Astrocyte (in vitro differentiated cells and primary cell): Measurements from ENCODE around the gene CLCN5. TPM values are rescaled to one million over a fixed set of nuclear protein-coding genes. Genes with fewer than 3 reads are reported as not detected.

ENCODE experiments used
- DNase-seq: peaks from one replicate; pipeline ENCODE4 v3.0.0-alpha.2; 2010; ENCODE audit warnings: low read depth
- FAIRE-seq: peaks from 2 replicates; lab custom pipeline; 2011; peaks lifted over from hg19 to GRCh38; lab: Jason Lieb, UNC
- H2AFZ ChIP-seq: 2 replicates; pipeline ENCODE4 v1.6.0; 2012; ENCODE audit warnings: low read depth, low read length, inconsistent platforms
- H3K27ac ChIP-seq: 2 replicates; pipeline ENCODE4 v1.5.1; 2011; ENCODE audit warnings: low read depth, low read length, inconsistent platforms
- H3K27me3 ChIP-seq: 2 replicates; pipeline ENCODE4 v1.6.0; 2011; ENCODE audit warnings: low read length, inconsistent platforms; ENCODE audit not compliant: insufficient read depth
- H3K36me3 ChIP-seq: 2 replicates; pipeline ENCODE4 v1.5.1; 2011; ENCODE audit warnings: low read length, inconsistent platforms; ENCODE audit not compliant: insufficient read depth
- H3K4me1 ChIP-seq: 2 replicates; pipeline ENCODE4 v1.5.1; 2011; ENCODE audit warnings: low read length, inconsistent platforms; ENCODE audit not compliant: insufficient read depth
- H3K4me2 ChIP-seq: 2 replicates; pipeline ENCODE4 v1.6.0; 2012; ENCODE audit warnings: low read length, inconsistent platforms
- H3K4me3 ChIP-seq: 2 replicates; pipeline ENCODE4 v1.5.1; 2011; ENCODE audit warnings: low read depth, mild to moderate bottlenecking, low read length, inconsistent platforms; ENCODE audit not compliant: insufficient read depth
- H3K79me2 ChIP-seq: 2 replicates; pipeline ENCODE4 v1.6.0; 2012; ENCODE audit warnings: mild to moderate bottlenecking, low read length, inconsistent platforms; ENCODE audit not compliant: insufficient read depth
- H3K9ac ChIP-seq: 2 replicates; pipeline ENCODE4 v1.6.0; 2012; ENCODE audit warnings: mild to moderate bottlenecking, low read length, inconsistent platforms
- H3K9me3 ChIP-seq: 2 replicates; pipeline ENCODE4 v1.5.1; 2012; ENCODE audit warnings: low read depth, mild to moderate bottlenecking, low read length, inconsistent platforms; ENCODE audit not compliant: insufficient read depth
- H4K20me1 ChIP-seq: 2 replicates; pipeline ENCODE4 v1.6.0; 2012; ENCODE audit warnings: low read length, inconsistent platforms; ENCODE audit not compliant: insufficient read depth
- H3K27ac Mint-ChIP-seq: one replicate; pipeline ENCODE4 v1.8.0; 2021; ENCODE audit warnings: mild to moderate bottlenecking, mixed read lengths; ENCODE audit not compliant: unreplicated experiment
- H3K27me3 Mint-ChIP-seq: one replicate; pipeline ENCODE4 v1.8.0; 2021; ENCODE audit warnings: low read depth, mixed read lengths; ENCODE audit not compliant: unreplicated experiment
- H3K36me3 Mint-ChIP-seq: one replicate; pipeline ENCODE4 v1.8.0; 2021; ENCODE audit warnings: low read depth, mixed read lengths; ENCODE audit not compliant: unreplicated experiment
- H3K4me1 Mint-ChIP-seq: one replicate; pipeline ENCODE4 v1.8.0; 2021; ENCODE audit warnings: low read depth, mixed read lengths; ENCODE audit not compliant: unreplicated experiment
- H3K4me3 Mint-ChIP-seq: one replicate; pipeline ENCODE4 v1.8.0; 2021; ENCODE audit warnings: mild to moderate bottlenecking, moderate library complexity, mixed read lengths; ENCODE audit not compliant: unreplicated experiment
- H3K9me3 Mint-ChIP-seq: one replicate; pipeline ENCODE4 v1.8.0; 2021; ENCODE audit warnings: mild to moderate bottlenecking, mixed read lengths; ENCODE audit not compliant: unreplicated experiment
- EZH2 ChIP-seq: IDR thresholded peaks from 2 replicates; pipeline ENCODE4 v1.6.1; 2012; ENCODE audit warnings: mild to moderate bottlenecking, low read length, inconsistent platforms; ENCODE audit not compliant: insufficient read depth
- total RNA-seq: library from RNA; stranded (reverse); gene quantifications from 2 replicates; pipeline ENCODE4 v1.2.1, GENCODE V29; 2021
- TF ChIP-seq, protein P1 (sequence below): IDR thresholded peaks from 2 replicates; pipeline ENCODE4 v1.5.1; 2011; ENCODE audit warnings: low read depth, mild to moderate bottlenecking, inconsistent platforms, low read length, moderate library complexity; ENCODE audit not compliant: insufficient read depth

Gene CLCN5
- total RNA-seq, 1 donor from 2014 or later, result 16.7 TPM

- TF ChIP-seq, protein P1, sequence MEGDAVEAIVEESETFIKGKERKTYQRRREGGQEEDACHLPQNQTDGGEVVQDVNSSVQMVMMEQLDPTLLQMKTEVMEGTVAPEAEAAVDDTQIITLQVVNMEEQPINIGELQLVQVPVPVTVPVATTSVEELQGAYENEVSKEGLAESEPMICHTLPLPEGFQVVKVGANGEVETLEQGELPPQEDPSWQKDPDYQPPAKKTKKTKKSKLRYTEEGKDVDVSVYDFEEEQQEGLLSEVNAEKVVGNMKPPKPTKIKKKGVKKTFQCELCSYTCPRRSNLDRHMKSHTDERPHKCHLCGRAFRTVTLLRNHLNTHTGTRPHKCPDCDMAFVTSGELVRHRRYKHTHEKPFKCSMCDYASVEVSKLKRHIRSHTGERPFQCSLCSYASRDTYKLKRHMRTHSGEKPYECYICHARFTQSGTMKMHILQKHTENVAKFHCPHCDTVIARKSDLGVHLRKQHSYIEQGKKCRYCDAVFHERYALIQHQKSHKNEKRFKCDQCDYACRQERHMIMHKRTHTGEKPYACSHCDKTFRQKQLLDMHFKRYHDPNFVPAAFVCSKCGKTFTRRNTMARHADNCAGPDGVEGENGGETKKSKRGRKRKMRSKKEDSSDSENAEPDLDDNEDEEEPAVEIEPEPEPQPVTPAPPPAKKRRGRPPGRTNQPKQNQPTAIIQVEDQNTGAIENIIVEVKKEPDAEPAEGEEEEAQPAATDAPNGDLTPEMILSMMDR, result no peak
- TF ChIP-seq EZH2, result no peak
- Histone ChIP-seq H3K4me2 (no peak overlapping the region), H3K9me3 (no peaks in the 10 kb centered on the region), H2AFZ (no peak overlapping the region), H3K36me3 (no peaks in the 10 kb centered on the region), H3K4me3 (no peak overlapping the region), H3K79me2 (no peaks in the 10 kb centered on the region), H3K4me1 (no peaks in the 10 kb centered on the region), H3K27me3 (no peaks in the 10 kb centered on the region), H4K20me1 (no peaks in the 10 kb centered on the region), H3K9ac (no peak overlapping the region), H3K27ac (no peak overlapping the region)
- H3K4me3 Mint-ChIP-seq, result no peak overlapping the region
- no peaks in the 10 kb centered on the region for H3K27me3 Mint-ChIP-seq
- DNase-seq (peak; percentile 36), FAIRE-seq (peak; percentile 78)
- H3K27ac Mint-ChIP-seq, result no peak overlapping the region
- no peaks in the 10 kb centered on the region for H3K36me3 Mint-ChIP-seq
- no peaks in the 10 kb centered on the region for H3K4me1 Mint-ChIP-seq
- no peaks in the 10 kb centered on the region for H3K9me3 Mint-ChIP-seq
Observed at GRCh38 chrX:49951524-49952193, 29.3 kb downstream of the CLCN5 start.

- no peak overlapping the region for H3K27ac Mint-ChIP-seq
- H3K27me3 Mint-ChIP-seq, result no peaks in the 10 kb centered on the region
- H3K4me2 ChIP-seq, result no peak overlapping the region
- no peak overlapping the region for H3K4me3 Mint-ChIP-seq
- no peak overlapping the region for H3K4me3 ChIP-seq
- H4K20me1 ChIP-seq, result no peaks in the 10 kb centered on the region
- H3K9ac ChIP-seq, result no peak overlapping the region
- FAIRE-seq, result peak; percentile 93
- no peaks in the 10 kb centered on the region for H3K9me3 Mint-ChIP-seq
- H3K36me3 ChIP-seq, result no peaks in the 10 kb centered on the region
- TF ChIP-seq, protein P1, result no peak
- no peak for TF ChIP-seq EZH2
- no peaks in the 10 kb centered on the region for H3K27me3 ChIP-seq
- DNase-seq, result no peak
- H3K27ac ChIP-seq, result no peak overlapping the region
- no peaks in the 10 kb centered on the region for H3K4me1 Mint-ChIP-seq
- H3K36me3 Mint-ChIP-seq, result no peaks in the 10 kb centered on the region
- no peak overlapping the region for H2AFZ ChIP-seq
- H3K79me2 ChIP-seq, result no peaks in the 10 kb centered on the region
- no peaks in the 10 kb centered on the region for H3K4me1 ChIP-seq
- H3K9me3 ChIP-seq, result no peaks in the 10 kb centered on the region
Observed at GRCh38 chrX:49956313-49956712, 33.9 kb downstream of the CLCN5 start.

- Histone ChIP-seq H3K4me3 (no peak overlapping the region), H3K9me3 (no peaks in the 10 kb centered on the region), H3K9ac (no peak overlapping the region), H3K36me3 (no peaks in the 10 kb centered on the region), H2AFZ (no peak overlapping the region), H3K4me2 (no peak overlapping the region), H3K4me1 (no peaks in the 10 kb centered on the region), H3K27me3 (no peaks in the 10 kb centered on the region), H3K79me2 (no peaks in the 10 kb centered on the region), H3K27ac (no peak overlapping the region), H4K20me1 (no peaks in the 10 kb centered on the region)
- Mint-ChIP-seq H3K9me3 (no peaks in the 10 kb centered on the region), H3K4me3 (no peak overlapping the region), H3K27me3 (no peaks in the 10 kb centered on the region), H3K36me3 (no peaks in the 10 kb centered on the region), H3K27ac (no peak overlapping the region), H3K4me1 (no peaks in the 10 kb centered on the region)
- peak; percentile 26 for FAIRE-seq
- no peak for TF ChIP-seq EZH2
- TF ChIP-seq, protein P1, result no peak
- DNase-seq, result no peak
Observed at GRCh38 chrX:49958727-49959485, 36.5 kb downstream of the CLCN5 start.
